Measurements from ENCODE around the gene ASXL3.

ASXL3 gene

GRCh38 chr18:33584548-33585430 lies 6.8 kb downstream of the ASXL3 start:
- no peak for DNase-seq

GRCh38 chr18:33585431-33585775 lies 7.4 kb downstream of the ASXL3 start:
- no peak for DNase-seq

- DNase-seq = no peak
These were observed 10.3 kb downstream of the ASXL3 start for GRCh38 chr18:33588361-33588760.

- DNase-seq = no peak
These were observed 15.2 kb downstream of the ASXL3 start for GRCh38 chr18:33593261-33593660.

- DNase-seq = no peak
These were observed 16.8 kb downstream of the ASXL3 start for GRCh38 chr18:33594799-33595198.

- no peak for DNase-seq
These were observed 18.3 kb downstream of the ASXL3 start for GRCh38 chr18:33596178-33596854.

- no peak for DNase-seq
These were observed 22.8 kb downstream of the ASXL3 start for GRCh38 chr18:33600846-33601245.

- DNase-seq = no peak
These were observed 25.4 kb downstream of the ASXL3 start for GRCh38 chr18:33603454-33603853.

- no peak for DNase-seq
These were observed 27.2 kb downstream of the ASXL3 start for GRCh38 chr18:33605250-33605649.

GRCh38 chr18:33606621-33607020 lies 28.6 kb downstream of the ASXL3 start:
- DNase-seq = no peak

- no peak for DNase-seq
These were observed 33.6 kb downstream of the ASXL3 start for GRCh38 chr18:33611525-33612135.

- no peak for DNase-seq
These were observed 34.6 kb downstream of the ASXL3 start for GRCh38 chr18:33612632-33613031.

GRCh38 chr18:33616556-33616955 lies 38.5 kb downstream of the ASXL3 start:
- no peak for DNase-seq

- DNase-seq = no peak
These were observed 49.1 kb downstream of the ASXL3 start for GRCh38 chr18:33627114-33627513.

- DNase-seq = no peak
These were observed 52.5 kb downstream of the ASXL3 start for GRCh38 chr18:33630476-33630875.

GRCh38 chr18:33641141-33641540 lies 63.1 kb downstream of the ASXL3 start:
- DNase-seq = no peak

GRCh38 chr18:33644494-33644893 lies 66.5 kb downstream of the ASXL3 start:
- DNase-seq = no peak

GRCh38 chr18:33647365-33647764 lies 69.3 kb downstream of the ASXL3 start:
- no peak for DNase-seq

GRCh38 chr18:33652635-33653034 lies 74.6 kb downstream of the ASXL3 start:
- DNase-seq = no peak

- no peak for DNase-seq
These were observed 75.2 kb downstream of the ASXL3 start for GRCh38 chr18:33653231-33653630.

GRCh38 chr18:33656889-33657448 lies 79.0 kb downstream of the ASXL3 start:
- no peak for DNase-seq

GRCh38 chr18:33660696-33661310 lies 82.8 kb downstream of the ASXL3 start:
- no peak for DNase-seq

- DNase-seq = no peak
These were observed 86.3 kb downstream of the ASXL3 start for GRCh38 chr18:33664241-33664874.

Measured in activated naive CD4-positive, alpha-beta T cell treated with anti-CD3 and anti-CD28 coated beads, Interleukin-2, amount 50 U/mL, for 16 hours (primary cell).